ENCODE measurements around the gene SHANK3.

Gene SHANK3

GRCh38 chr22:50700387-50701075, 27.9 kb downstream of the SHANK3 start:
- no peak for DNase-seq

- no peak for DNase-seq
Measured at GRCh38 chr22:50701076-50701419, 28.4 kb downstream of the SHANK3 start.

DNA sequence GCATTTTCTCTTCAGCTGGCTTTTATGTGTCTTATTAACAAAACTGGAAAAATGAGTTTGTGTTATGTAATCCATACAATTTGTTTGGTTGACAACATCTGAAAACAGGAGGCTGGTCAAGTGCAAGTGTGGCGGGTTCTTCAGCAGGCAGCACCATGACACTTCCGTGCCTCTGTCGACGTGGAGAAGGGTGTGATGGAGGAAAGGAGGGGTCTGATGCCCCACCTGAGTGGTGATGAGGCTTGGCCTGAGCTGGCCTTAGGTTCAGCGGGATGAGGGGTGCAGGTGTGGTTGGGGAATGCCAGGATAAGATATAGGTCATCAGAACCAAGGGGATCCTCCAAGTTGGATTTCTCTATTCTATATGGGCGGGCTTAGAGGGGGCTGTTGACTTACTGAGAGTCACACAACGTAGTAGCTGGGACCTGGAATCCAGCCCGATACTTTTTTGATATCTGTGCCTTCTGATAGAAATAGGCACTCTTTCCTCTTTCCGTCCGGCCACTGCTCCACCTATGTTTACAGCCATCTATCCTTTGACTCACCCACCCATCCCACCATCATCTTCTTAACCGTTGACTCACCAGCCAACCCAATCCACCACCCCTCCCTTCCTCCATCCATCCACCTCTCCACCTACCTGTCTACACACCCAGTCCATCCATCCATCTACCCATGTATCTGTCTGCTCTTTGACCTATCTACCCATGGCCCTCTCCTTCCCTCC, 29.0 kb downstream of the SHANK3 start:
- no peak for DNase-seq

- DNase-seq, result no peak
Measured at GRCh38 chr22:50702261-50702671, 29.6 kb downstream of the SHANK3 start.

- no peak for DNase-seq
Measured at GRCh38 chr22:50702821-50703725, 30.4 kb downstream of the SHANK3 start.

- no peak for DNase-seq
Measured at GRCh38 chr22:50703726-50704509, 31.3 kb downstream of the SHANK3 start.

DNA sequence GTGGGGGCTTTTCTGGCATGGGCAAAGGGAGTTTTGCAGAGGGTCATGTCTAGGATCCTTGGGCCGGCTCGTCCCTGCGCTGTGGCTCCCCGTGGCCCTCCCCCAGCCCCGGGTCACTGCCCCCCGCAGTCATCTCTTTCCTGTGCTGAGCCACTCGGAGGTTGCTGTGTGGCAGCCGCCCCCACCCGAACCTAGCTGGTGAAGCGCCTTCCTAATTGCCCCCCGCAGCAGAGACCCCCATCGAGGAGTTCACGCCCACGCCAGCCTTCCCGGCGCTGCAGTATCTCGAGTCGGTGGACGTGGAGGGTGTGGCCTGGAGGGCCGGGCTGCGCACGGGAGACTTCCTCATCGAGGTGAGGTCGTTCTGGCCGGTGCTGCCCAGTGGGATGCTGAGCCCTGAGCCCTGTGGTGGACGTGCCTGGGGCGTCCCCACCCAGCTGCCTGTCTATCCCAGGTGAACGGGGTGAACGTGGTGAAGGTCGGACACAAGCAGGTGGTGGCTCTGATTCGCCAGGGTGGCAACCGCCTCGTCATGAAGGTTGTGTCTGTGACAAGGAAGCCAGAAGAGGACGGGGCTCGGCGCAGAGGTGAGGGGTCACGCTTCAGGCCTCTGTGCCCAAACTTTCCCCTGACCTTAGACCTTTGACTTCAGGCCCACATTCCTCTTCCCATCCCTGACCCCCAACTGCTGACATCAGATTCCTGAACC, 32.0 kb downstream of the SHANK3 start:
- no peak for DNase-seq

GRCh38 chr22:50705219-50705691, 32.6 kb downstream of the SHANK3 start:
- DNase-seq, result no peak

DNA sequence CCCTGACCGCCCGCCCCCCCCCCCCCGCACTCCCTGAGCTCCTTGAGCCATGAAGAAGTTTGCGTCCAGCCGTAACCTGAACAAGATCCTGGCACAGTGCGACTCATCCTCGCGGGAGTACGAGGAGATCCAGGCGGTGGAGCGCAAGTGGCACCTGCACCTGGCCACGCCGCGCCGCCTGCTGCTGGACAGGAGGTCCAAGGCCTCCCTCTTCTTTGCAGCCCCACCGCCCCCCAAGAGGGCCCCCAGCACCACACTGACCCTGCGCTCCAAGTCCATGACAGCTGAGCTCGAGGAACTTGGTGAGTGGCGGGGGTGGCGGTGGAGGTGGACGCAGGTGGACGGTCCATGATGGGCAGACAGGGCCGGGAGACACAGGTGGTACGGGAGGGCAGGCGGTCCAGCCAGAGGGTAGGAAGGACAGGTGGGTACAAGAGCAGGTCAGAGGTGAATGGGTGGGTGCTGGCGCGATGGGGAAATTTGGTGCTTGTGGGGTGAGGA, 33.3 kb downstream of the SHANK3 start:
- DNase-seq, result no peak

DNA sequence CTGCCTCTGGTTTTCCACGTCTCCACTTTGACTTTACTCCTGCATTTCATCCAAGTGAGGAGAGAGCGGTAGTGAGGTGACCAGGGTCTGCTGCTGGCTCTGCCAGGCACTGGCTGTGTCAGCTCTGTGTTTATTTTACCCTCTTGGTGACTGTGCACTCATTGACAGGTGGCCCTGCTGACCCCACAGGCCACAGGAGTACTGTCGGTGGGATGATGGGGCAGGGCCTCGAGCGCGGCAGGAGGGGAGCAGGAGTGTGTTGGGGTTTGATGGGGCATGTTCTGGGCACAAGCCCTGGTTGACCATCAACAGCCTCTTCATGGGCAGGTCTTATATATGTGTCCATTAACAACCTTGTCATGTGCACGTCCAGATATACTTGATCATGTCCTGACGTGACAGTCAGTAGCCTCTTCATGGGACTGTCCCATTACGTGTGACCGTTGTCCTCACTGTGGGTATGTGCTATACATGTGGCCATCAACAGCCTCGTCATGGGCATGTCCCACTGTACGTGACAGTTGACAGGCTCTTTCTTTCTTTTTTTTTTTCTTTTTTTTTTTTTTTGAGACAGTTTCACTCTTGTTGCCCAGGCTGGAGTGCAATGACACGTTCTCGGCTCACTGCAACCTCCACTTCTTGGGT, 34.0 kb downstream of the SHANK3 start:
- DNase-seq, result no peak

GRCh38 chr22:50708474-50708873, 35.9 kb downstream of the SHANK3 start:
- DNase-seq, result no peak

DNA sequence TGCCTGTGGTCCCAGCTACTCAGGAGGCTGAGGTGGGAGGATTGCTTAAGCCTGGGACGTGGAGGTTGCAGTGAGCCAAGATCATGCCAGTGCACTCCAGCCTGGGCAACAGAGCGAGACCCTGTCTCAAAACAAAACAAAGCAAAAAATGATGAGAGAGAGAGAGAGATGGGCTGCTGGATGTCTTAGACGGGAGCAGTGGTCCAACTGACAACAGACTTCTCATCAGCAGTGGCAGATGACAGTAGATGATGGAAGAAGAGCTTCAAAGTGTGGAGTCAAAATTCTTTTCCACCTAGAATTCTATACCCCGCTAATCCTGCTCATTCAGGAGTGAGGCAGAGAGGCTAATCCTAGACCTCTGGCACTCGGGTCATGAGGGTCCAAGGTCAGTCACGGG, 36.4 kb downstream of the SHANK3 start:
- no peak for DNase-seq

GRCh38 chr22:50710221-50710620, 37.6 kb downstream of the SHANK3 start:
- no peak for DNase-seq

DNA sequence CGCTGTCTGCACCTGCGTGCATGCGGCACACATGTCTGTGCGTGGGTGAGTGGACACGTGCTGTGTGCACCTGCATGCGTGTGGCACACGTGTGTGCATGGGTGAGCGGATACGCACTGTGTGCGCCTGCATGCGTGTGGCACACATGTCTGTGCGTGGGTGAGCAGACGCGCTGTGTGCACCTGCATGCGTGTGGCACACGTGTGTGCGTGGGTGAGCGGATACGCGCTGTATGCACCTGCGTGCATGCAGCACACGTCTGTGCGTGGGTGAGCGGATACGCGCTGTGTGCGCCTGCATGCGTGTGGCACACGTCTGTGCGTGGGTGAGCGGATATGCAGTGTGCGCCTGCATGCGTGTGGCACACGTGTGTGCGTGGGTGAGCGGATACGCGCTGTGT, 38.3 kb downstream of the SHANK3 start:
- no peak for DNase-seq

DNA sequence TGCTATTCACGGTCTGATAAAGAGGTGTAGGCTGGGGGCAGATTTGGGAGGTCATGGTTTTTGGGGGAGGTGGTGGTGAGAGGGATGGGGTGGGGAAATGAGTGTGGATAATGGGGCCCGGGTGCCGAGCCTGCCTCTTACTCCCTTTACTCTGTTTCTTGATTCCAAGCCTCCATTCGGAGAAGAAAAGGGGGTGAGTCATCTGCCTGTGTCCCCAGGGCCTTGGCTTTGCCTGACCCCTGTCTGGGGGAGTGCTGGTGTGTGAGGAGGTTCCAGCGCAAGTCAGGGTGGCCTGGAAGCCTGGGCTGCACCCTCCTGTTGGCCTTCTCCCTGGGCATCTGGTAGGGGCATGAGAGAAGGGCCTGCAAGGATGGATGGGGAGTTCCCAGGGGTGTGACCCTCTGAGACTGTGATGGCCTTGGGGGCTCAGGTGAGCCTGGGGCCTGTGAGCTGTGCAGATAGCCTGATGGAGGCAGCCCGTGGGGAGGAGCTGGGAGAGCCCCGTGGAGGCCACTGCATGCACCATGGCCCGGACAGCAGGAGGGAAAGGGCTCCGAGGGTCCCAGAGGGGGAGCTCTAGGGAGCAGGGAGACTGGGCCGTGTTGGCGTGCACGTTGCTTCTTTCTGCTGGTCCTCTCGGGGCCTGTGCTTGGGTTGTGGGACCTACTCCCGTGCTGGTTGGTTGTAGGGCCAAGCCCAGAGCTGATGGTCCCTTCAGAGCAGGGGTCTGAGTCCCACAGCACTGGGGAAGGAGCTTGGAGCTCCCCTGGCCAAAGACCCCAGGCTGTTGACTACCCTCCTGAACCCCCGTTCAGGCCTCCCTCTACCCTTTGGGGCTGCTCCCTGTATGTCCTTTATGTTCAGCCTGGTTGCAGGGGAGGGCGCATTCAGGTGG, 39.1 kb downstream of the SHANK3 start:
- no peak for DNase-seq

DNA sequence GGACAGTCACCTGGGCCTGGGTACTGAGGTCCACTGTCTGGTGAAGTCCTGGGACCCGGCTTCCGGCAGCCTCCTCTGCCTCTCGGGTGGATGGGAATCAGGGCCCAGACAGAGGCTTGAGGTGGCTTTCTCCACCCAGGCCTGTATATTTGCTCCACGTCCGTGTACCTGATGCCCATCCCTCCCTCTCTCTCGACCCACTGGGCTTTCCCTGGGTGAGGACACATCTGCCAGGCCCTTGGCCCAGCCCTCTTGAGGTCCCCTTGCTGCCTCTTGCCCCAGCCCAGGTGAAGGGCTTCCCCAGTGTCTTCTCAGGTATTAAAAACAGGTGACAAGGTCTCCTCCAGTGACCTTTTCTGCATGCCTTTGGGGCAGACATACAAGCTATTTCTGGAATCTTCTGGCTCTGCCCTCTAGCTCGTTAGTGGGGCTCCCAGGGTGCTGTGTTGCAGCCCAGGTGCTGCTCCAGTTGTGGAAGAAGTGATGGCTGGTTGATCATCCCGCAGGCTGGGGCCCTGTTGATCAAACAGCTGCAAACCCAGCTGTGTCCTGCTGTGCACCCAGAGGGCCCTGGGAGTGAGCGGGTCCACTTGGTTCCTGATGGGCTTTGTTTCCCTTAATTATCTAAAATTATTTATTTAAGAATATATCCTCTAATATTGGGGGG, 39.9 kb downstream of the SHANK3 start:
- no peak for DNase-seq

- DNase-seq, result no peak
Measured at GRCh38 chr22:50713008-50713385, 40.4 kb downstream of the SHANK3 start.

DNA sequence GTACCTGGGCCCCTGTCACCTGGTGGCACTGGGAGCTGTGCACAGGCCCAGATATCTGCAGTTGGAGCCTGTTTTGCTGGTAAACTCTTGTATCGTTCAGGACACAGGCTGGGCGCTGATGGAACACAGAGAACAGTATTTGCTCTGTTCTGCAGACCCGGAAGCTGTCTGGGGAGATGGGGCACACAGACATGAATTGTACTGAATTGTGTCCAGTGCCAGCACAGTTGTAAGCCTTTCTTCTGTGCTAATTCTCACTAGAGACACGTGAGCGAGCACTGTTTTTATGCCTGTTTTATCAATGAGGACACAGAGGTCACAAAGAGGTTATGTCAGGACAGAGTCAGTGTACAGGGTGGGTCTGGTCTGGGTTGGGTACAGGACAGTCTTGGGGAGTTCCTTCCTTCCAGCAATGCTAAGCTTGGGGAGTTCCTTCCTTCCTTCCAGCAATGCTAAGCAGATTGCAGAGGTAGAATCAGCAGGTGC, 41.0 kb downstream of the SHANK3 start:
- DNase-seq, result no peak

DNA sequence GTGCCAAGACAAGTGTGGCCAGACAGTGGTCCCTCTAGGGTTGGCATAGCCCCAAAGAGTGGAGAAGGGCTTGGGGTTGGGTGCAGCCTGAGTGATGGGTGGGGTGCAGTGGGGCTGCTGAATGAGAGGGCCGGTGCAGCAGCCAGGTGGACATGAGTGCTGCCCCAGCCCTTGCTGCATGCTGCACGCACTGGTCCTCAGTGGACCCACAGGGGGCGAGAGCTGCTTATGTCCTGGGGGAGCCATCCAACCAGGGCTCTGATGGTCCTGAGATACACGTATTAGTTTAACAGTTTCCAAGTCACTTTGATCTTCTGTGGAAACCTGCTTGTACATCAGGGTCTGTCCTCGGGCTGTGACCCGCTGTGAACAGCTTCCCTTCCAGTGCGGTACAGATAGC, 41.5 kb downstream of the SHANK3 start:
- DNase-seq, result no peak

All from effector CD8-positive, alpha-beta T cell (primary cell).